NB4 (cell line): ENCODE measurements around the gene FAM107B.

ENCODE experiments used
- CTCF ChIP-seq: IDR thresholded peaks from one replicate; pipeline ENCODE4 v1.5.1; 2012; ENCODE audit warnings: low read depth, low read length
- POLR2A ChIP-seq: IDR thresholded peaks from 2 replicates; pipeline ENCODE4 v1.6.1; 2011; ENCODE audit warnings: mild to moderate bottlenecking; ENCODE audit not compliant: insufficient read length; ENCODE audit errors: extremely low read depth

- no peak for TF ChIP-seq CTCF
- no peak for TF ChIP-seq POLR2A
Measured at GRCh38 chr10:14686356-14686755, 88.3 kb downstream of the FAM107B start.
